ENCODE measurements around the gene MTUS2. TPM values are rescaled to one million over a fixed set of nuclear protein-coding genes. Genes with fewer than 3 reads are reported as not detected.

The MTUS2 gene
- total and polyA plus RNA-seq, 2 donors (not counting 3 experiments of a cell fraction or from before 2014, with no cell fraction given): not detected

DNA sequence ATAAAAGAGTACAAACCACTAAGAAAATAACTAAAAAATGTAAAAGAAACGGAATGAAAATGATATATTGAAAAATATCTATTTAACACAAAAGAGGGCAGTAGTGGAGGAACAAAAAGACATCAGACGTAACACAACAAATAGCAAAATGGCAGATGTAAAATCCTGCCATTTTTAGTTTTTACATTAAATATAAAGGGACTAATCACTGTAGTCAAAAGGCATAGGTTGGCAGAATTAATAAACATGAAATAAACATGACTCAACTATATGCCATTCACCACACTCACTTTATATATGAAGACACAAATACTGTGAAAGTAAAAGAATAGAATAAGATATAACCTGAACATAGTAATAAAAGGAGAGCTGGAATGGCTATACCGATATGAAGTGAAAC lies 11.0 kb downstream of the MTUS2 start:
- dilution Hi-C loops (cut with MboI; ENCODE audit: extremely low pct_ligation_motif_present, low sequenced_read_pairs): no loop called here
- POLR2A ChIA-PET: no interaction called here
- no TSS peak for BruUV-seq (replicated peaks)

More for the DNA sequence above, 11.0 kb downstream of the MTUS2 start:
- H3K27me3 ChIP-seq (ENCODE audit: control insufficient read depth in 2 of 2, insufficient read depth in 2 of 2, low read length in 2 of 2): no peaks in the 10 kb centered on the region
- H3K9me1 ChIP-seq (replicated peaks; ENCODE audit: control insufficient read depth, extremely low read depth, insufficient read depth, low read length): no peaks in the 10 kb centered on the region
- H3K36me3 ChIP-seq (ENCODE audit: control insufficient read depth in 2 of 2, extremely low read depth in 1 of 2, insufficient read depth in 2 of 2, low read length in 2 of 2): no peaks in the 10 kb centered on the region
- intact Hi-C loops (cut with micrococcal nuclease): no loop called here
- no peak overlapping the region for H3K27ac ChIP-seq (ENCODE audit: insufficient read depth, low read depth, low read length)
- no peaks in the 10 kb centered on the region for H3K4me1 ChIP-seq (ENCODE audit: control insufficient read depth, extremely low read depth, insufficient read depth, low read length)
- TF ChIP-seq JUN (IDR thresholded peaks at IDR 0.05; ENCODE audit: borderline replicate concordance, insufficient read depth, insufficient read length, low read depth) (no peak), MYC (IDR thresholded peaks at IDR 0.05; ENCODE audit: low read depth, low read length) (no peak), POLR2A (IDR thresholded peaks at IDR 0.05; ENCODE audit: low read depth, low read length) (no peak), CTCF (IDR thresholded peaks at IDR 0.05; ENCODE audit: extremely low read depth in 1 of 2, insufficient read depth in 1 of 2, low read depth in 1 of 2, low read length in 2 of 2) (no peak), FOS (IDR thresholded peaks at IDR 0.05; ENCODE audit: borderline replicate concordance, insufficient read depth, low read length) (no peak), GATA2 (IDR thresholded peaks at IDR 0.05; ENCODE audit: insufficient read depth, insufficient read length, low read depth, low read length) (no peak), EZH2 (IDR thresholded peaks at IDR 0.05; ENCODE audit: borderline replicate concordance, low read depth, low read length, severe bottlenecking) (no peak), POLR2AphosphoS5 (IDR thresholded peaks at IDR 0.05; ENCODE audit: insufficient read depth, low read depth, low read length) (no peak)
- TF ChIP-seq, protein P1, sequence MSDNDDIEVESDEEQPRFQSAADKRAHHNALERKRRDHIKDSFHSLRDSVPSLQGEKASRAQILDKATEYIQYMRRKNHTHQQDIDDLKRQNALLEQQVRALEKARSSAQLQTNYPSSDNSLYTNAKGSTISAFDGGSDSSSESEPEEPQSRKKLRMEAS (IDR thresholded peaks at IDR 0.05; ENCODE audit: insufficient read depth, insufficient read length): no peak
- no peak overlapping the region for H3K4me2 ChIP-seq (ENCODE audit: insufficient read depth, low read length)
- no peaks in the 10 kb centered on the region for H4K20me1 ChIP-seq (replicated peaks; ENCODE audit: control insufficient read depth, extremely low read depth, insufficient read depth, low read length)
- no peak for FAIRE-seq
- no peaks in the 10 kb centered on the region for H3K79me2 ChIP-seq (ENCODE audit: control insufficient read depth, insufficient read depth, low read length)
- H3K9ac ChIP-seq (replicated peaks; ENCODE audit: extremely low read depth, insufficient read depth, low read length): no peak overlapping the region
- no peak for DNase-seq (ENCODE audit: low read depth, low spot score)
- no peak overlapping the region for H2AFZ ChIP-seq (ENCODE audit: low read depth, low read length)
- CTCF ChIA-PET: no interaction called here
- H3K9me3 ChIP-seq (replicated peaks; ENCODE audit: control insufficient read depth, insufficient read depth, low read length): peaks cover 2% of the 10 kb centered on the region
- no peak overlapping the region for H3K4me3 ChIP-seq (replicated peaks in 1 of 3; ENCODE audit: insufficient read depth in 1 of 3, low read depth in 1 of 3, low read length in 3 of 3)
